HL-60 (cell line): ENCODE results near the gene EPDR1.

Experiments used
- DNase-seq, 2 experiments: peaks; one replicate each; pipeline ENCODE4 v3.0.0-alpha.2; 2010 to 2020; ENCODE audit warnings: low read depth in 1 of 2, low spot score in 1 of 2
- H3K27ac ChIP-seq: fragments of 250-450 bp; sonication (Bioruptor Pico); replicated peaks from 2 replicates; pipeline ENCODE4 v1.5.1; 2020; ENCODE audit warnings: mild to moderate bottlenecking, moderate library complexity
- H3K27me3 ChIP-seq: fragments of 250-450 bp; sonication (Bioruptor Pico); 2 replicates; pipeline ENCODE4 v1.5.1; 2021; ENCODE audit warnings: mild to moderate bottlenecking, moderate library complexity; ENCODE audit not compliant: insufficient read depth, poor library complexity, severe bottlenecking
- H3K4me3 ChIP-seq: replicated peaks from 2 replicates; pipeline ENCODE4 v1.5.1; 2011; ENCODE audit warnings: mild to moderate bottlenecking, control low read depth, low read length; ENCODE audit not compliant: insufficient read depth
- CTCF ChIP-seq: IDR thresholded peaks from one replicate; pipeline ENCODE4 v1.5.1; 2011; ENCODE audit warnings: low read length, control low read depth, inconsistent platforms; ENCODE audit not compliant: insufficient read depth
- GABPA ChIP-seq: IDR thresholded peaks from 2 replicates; pipeline ENCODE4 v1.6.1; 2012; ENCODE audit warnings: low read depth
- POLR2AphosphoS5 ChIP-seq: IDR thresholded peaks from 2 replicates; pipeline ENCODE4 v1.6.1; 2012; ENCODE audit warnings: low read depth
- REST ChIP-seq: IDR thresholded peaks from 2 replicates; pipeline ENCODE4 v1.6.1; 2012; ENCODE audit warnings: low read depth; ENCODE audit not compliant: insufficient replicate concordance
- SPI1 ChIP-seq: IDR thresholded peaks from 2 replicates; pipeline ENCODE4 v1.6.1; 2012; ENCODE audit warnings: low read depth, mild to moderate bottlenecking, borderline replicate concordance

Gene EPDR1

GRCh38 chr7:37988721-37989650 is 68.5 kb downstream of the EPDR1 start:
- no peak for DNase-seq
- TF ChIP-seq SPI1 (no peak), CTCF (no peak), REST (no peak), GABPA (no peak), POLR2AphosphoS5 (no peak)
- no peaks in the 10 kb centered on the region for H3K27me3 ChIP-seq
- H3K27ac ChIP-seq = no peak overlapping the region
- H3K4me3 ChIP-seq = no peak overlapping the region

- no peaks in the 10 kb centered on the region for H3K27me3 ChIP-seq
- DNase-seq = no peak
- no peak overlapping the region for H3K27ac ChIP-seq
- TF ChIP-seq GABPA (no peak), CTCF (no peak), SPI1 (no peak), POLR2AphosphoS5 (no peak), REST (no peak)
- no peak overlapping the region for H3K4me3 ChIP-seq
These were observed 69.9 kb downstream of the EPDR1 start for GRCh38 chr7:37990337-37990736.

DNA sequence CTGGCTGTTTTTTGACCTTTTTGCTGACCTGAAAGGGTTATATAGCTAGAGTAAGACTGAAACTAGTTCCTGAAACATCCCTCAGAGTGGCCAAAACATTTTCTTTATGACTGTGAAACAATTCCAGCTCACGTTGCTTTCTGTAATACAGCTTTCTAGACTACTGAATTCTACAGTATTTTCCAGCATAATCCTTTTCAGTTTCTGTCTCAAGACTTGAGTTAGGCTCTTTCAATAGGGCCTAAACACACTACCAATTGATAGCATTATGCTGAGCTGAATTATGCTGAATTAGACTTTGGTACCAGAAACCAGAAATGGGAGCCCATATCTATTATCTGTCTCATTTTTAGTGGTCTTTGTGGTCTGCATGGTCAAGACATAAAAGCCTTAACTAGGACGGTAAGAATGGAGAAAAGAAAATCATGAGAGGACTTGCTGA is 72.6 kb downstream of the EPDR1 start:
- TF ChIP-seq CTCF = no peak
- no peaks in the 10 kb centered on the region for H3K27me3 ChIP-seq
- H3K27ac ChIP-seq = no peak overlapping the region
- H3K4me3 ChIP-seq = no peak overlapping the region
- no peak for DNase-seq

GRCh38 chr7:37999673-38000072 is 79.2 kb downstream of the EPDR1 start:
- Histone ChIP-seq H3K4me3 (no peak overlapping the region), H3K27ac (no peak overlapping the region), H3K27me3 (no peaks in the 10 kb centered on the region)
- no peak for DNase-seq
- TF ChIP-seq GABPA = no peak
- TF ChIP-seq SPI1 = no peak
- TF ChIP-seq POLR2AphosphoS5 = no peak
- no peak for TF ChIP-seq CTCF
- TF ChIP-seq REST = no peak
